ENCODE results near the gene SIGLEC1.

SIGLEC1 gene

DNA sequence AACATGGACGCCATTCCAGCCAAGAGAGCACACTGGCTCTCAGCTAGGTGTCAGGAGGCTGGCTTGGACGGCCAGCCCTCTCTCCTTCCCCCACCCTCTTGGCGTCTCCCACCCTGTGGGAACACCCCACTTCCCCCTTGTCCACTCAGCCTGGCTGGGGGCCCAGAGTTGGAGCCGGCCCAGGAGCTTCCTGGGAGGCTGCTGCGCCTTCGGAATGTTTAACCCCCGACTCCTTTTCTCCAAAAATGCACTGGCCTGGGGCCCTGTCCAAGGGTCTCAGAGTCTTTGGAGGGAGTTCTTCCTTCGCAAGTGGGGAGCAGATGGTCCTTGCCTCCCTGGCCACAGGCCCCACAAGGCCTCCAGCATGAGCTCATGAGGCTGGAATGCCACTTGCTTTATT is 34.7 kb downstream of the SIGLEC1 start:
- H3K4me3 ChIP-seq (ENCODE audit: low read depth, low read length), result no peak overlapping the region

DNA sequence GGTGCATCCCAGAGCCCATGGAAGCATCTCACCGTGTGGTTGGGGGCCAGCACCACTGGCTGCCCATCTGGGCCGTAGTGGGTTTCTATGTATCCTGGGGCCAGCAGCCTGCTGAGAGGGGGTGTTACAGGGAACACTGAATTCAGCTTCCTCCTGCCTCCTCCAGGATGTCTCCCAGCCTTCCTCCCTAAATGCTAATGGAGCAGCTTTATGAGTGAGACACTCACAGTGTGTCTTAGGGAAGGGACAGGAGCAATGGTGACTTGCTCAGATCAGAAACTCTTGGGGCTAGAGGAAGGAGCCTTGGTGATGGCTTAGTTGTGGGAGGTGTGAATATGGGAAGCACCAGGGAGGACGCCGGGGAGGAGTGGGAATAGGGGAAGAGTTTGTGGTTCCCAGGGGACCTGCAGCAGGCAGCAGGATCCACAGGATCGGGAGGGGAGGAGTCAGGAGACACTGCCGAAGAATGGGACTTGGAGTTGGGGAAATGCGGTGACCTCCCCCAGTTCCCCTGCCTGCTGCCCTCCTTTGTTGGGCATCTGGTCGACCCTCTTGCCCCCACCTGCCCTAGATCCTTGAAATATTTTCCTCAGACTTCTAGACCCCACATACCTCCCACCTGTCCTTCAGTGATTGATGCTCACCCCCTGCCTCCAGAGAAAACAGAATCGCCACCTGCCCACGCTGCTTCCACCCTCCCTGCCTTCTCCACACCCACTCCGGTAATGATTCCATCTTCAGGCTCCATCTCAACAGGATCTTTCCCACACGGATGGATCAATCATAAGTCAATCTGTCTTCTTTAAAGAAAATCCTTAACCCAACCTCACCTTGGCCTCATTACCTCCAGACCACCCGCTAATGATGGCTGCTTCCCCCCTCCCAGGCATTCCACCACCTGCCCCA is 37.2 kb downstream of the SIGLEC1 start:
- Histone ChIP-seq H3K27ac (ENCODE audit: low read depth, low read length) (no peak overlapping the region), H3K9ac (ENCODE audit: low read depth, low read length) (no peak overlapping the region), H3K36me3 (ENCODE audit: control insufficient read depth, insufficient read depth, low read length) (no peaks in the 10 kb centered on the region), H3K9me3 (ENCODE audit: control insufficient read depth, insufficient read depth, low read length) (no peaks in the 10 kb centered on the region), H3K4me1 (ENCODE audit: control insufficient read depth, insufficient read depth, low read length) (0 out of 2 replicates have a peak, but pooled peaks cover 1% of the 10 kb centered on the region), H3K27me3 (ENCODE audit: control insufficient read depth, insufficient read depth, low read length) (peaks cover 34% of the 10 kb centered on the region), H3K4me3 (ENCODE audit: low read depth, low read length) (no peak overlapping the region)

More for the DNA sequence above, 34.7 kb downstream of the SIGLEC1 start:
- Histone ChIP-seq H3K9ac (ENCODE audit: low read depth, low read length) (no peak overlapping the region), H3K27ac (ENCODE audit: low read depth, low read length) (no peak overlapping the region), H3K9me3 (ENCODE audit: control insufficient read depth, insufficient read depth, low read length) (no peaks in the 10 kb centered on the region), H3K36me3 (ENCODE audit: control insufficient read depth, insufficient read depth, low read length) (no peaks in the 10 kb centered on the region), H3K27me3 (ENCODE audit: control insufficient read depth, insufficient read depth, low read length) (peaks cover 36% of the 10 kb centered on the region), H3K4me1 (ENCODE audit: control insufficient read depth, insufficient read depth, low read length) (peaks cover 13% of the 10 kb centered on the region)

DNA sequence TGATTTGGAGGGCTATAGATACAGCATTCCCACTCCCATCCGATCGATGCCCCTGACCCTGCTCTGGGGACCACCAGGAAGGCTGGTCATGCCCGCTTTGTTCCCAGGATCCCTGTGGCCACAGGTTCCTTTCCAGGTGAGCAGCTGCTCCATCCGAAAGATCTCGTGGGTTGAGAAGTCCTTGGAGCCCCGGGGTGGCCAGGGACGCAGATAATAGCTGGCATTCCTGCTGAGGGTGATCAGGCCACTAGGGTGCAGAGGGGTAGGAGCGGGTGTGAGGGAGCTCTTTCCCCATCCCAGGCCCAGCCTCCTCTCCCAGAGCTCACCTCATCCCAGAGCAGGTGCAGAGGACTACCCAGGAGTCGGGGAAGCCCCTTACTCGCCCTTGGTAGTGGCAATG is 38.0 kb downstream of the SIGLEC1 start:
- no peaks in the 10 kb centered on the region for H3K4me1 ChIP-seq (ENCODE audit: control insufficient read depth, insufficient read depth, low read length)

DNA sequence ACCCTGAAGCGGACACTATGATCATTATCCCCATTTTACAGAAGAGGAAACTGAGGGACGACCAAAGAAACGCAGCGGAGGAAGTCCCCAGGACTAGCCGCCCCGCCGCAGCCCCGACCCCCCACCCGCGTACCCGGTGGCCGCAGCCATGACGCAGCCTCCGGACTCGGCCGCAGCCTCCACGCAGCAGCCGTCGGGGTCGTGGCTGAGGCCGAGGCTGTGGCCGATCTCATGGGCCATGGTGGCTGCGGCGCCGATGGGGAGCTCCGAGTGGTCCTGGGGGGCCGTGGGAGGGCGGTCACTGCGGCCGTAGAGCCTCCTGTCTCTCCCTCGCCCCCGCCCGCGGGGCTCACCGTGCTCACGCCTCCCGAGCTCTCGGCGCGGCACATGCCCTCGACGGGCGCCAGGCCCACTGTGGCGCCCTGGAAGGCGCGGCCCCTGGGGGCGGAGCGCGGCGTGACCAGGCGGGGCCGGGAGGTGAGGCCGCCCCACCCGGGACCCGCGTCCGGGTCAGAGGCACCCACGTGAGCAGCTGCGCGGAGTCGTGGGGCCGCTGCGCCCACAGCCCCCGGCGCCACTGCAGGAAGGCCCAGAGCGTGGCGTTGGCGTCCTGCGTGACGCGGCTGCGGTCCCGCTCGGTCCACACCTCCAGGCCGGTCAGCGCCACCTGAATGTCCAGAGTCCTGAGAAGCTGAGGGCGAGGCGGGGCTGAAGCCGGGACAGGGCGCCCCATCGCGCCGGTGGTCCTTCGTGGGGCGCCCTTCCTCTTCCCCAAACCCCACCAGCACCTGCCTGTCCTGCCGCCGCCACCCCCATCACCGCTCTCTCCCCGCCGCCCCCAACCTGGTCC is 39.0 kb downstream of the SIGLEC1 start:
- Histone ChIP-seq H3K4me3 (ENCODE audit: low read depth, low read length) (no peak overlapping the region), H3K36me3 (ENCODE audit: control insufficient read depth, insufficient read depth, low read length) (no peaks in the 10 kb centered on the region), H3K9ac (ENCODE audit: low read depth, low read length) (no peak overlapping the region), H3K27me3 (ENCODE audit: control insufficient read depth, insufficient read depth, low read length) (peaks cover 36% of the 10 kb centered on the region), H3K9me3 (ENCODE audit: control insufficient read depth, insufficient read depth, low read length) (no peaks in the 10 kb centered on the region), H3K4me1 (ENCODE audit: control insufficient read depth, insufficient read depth, low read length) (no peaks in the 10 kb centered on the region), H3K27ac (ENCODE audit: low read depth, low read length) (no peak overlapping the region)

More for the DNA sequence above, 38.0 kb downstream of the SIGLEC1 start:
- H3K4me3 ChIP-seq (ENCODE audit: low read depth, low read length), result no peak overlapping the region
- no peak overlapping the region for H3K9ac ChIP-seq (ENCODE audit: low read depth, low read length)
- no peak overlapping the region for H3K27ac ChIP-seq (ENCODE audit: low read depth, low read length)
- H3K27me3 ChIP-seq (ENCODE audit: control insufficient read depth, insufficient read depth, low read length), result peaks cover 34% of the 10 kb centered on the region
- H3K36me3 ChIP-seq (ENCODE audit: control insufficient read depth, insufficient read depth, low read length), result no peaks in the 10 kb centered on the region
- H3K9me3 ChIP-seq (ENCODE audit: control insufficient read depth, insufficient read depth, low read length), result no peaks in the 10 kb centered on the region

DNA sequence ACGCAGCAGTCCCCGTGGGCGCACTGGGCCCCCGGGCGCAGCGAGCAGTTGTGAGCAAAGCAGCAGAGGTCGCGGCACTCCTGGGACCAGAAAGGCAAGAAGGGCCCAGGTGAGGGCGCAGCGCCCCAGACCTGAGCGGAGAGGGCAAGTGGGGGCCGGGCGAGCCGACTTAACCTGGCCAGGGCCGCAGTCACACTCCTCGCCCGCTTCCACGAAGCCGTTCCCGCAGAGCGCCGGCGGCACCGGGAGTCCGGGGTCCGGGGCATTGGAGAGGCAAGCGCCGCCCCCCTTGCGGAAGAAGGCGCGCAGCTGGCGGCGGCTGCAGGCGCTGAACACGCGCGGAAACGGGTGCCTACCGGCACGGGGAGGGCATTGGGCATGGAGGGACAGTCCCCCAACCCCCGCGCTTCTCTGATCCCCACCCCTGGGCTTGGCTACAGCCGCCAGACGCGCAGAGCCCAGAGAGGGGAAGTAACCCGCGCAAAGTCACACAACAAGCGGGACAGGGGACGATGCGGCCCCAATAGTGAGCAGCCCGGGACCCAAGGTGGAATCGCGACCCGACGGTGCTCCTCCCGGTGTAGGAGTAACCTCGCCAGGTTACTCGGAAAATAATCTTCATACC is 39.7 kb downstream of the SIGLEC1 start:
- no peak overlapping the region for H3K27ac ChIP-seq (ENCODE audit: low read depth, low read length)
- H3K4me1 ChIP-seq (ENCODE audit: control insufficient read depth, insufficient read depth, low read length), result no peaks in the 10 kb centered on the region
- no peaks in the 10 kb centered on the region for H3K36me3 ChIP-seq (ENCODE audit: control insufficient read depth, insufficient read depth, low read length)
- peak overlapping the region; percentile 35; the same call in 1 of the 2 replicates for H3K4me3 ChIP-seq (ENCODE audit: low read depth, low read length)
- no peak overlapping the region for H3K9ac ChIP-seq (ENCODE audit: low read depth, low read length)
- peaks cover 37% of the 10 kb centered on the region for H3K27me3 ChIP-seq (ENCODE audit: control insufficient read depth, insufficient read depth, low read length)
- H3K9me3 ChIP-seq (ENCODE audit: control insufficient read depth, insufficient read depth, low read length), result no peaks in the 10 kb centered on the region

DNA sequence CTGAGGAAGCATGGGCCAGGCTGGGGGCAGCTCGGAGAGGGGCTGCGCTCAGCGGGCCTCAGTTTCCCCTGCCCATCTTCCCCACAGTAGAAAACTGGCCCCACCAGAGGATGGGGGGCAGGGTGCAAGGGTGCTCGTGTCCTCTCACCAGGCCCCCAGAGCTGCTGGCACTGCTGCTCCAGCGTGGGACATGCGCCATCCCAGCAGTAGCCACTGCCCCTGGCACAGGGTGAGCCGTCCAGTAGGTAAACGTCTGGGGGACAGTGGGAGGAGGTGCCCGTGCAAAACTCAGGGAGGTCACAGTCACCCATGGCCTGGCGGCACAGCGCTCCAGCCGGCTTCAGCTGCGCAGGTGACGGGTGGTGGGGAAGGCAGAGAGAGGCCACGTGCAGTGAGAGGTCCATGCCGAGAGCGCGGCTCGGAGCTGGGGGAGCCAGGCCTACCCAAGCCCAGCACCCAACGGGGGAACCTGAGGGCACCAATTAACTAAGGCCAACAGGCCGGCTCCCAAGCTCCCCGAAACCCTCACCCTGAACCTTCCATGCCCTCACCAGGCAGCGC is 40.3 kb downstream of the SIGLEC1 start:
- no peaks in the 10 kb centered on the region for H3K36me3 ChIP-seq (ENCODE audit: control insufficient read depth, insufficient read depth, low read length)
- peaks cover 2% of the 10 kb centered on the region; the same call in 1 of the 2 replicates for H3K4me1 ChIP-seq (ENCODE audit: control insufficient read depth, insufficient read depth, low read length)
- peaks cover 37% of the 10 kb centered on the region for H3K27me3 ChIP-seq (ENCODE audit: control insufficient read depth, insufficient read depth, low read length)

DNA sequence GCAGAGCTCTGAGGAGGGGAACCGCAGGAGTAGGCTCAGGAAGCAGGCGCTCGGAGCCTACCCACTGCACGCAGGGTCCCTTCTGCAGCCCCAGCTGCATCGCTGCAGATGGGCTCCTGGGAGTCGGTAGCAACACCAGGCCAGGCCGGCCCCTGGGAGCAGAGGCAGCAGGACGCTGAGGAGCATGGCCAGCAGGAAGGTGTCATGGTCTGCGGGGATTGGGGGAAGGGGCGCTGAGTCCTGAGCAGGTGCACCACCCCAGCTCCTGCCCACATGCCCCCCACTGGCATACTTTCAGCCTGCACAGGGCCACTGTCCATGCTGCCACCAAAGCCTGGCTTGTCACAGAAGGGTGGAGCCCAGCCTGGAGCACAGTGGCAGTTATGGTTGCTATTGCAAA is 41.5 kb downstream of the SIGLEC1 start:
- H3K36me3 ChIP-seq (ENCODE audit: control insufficient read depth, insufficient read depth, low read length), result no peaks in the 10 kb centered on the region
- peaks cover 3% of the 10 kb centered on the region; the same call in 1 of the 2 replicates for H3K4me1 ChIP-seq (ENCODE audit: control insufficient read depth, insufficient read depth, low read length)
- no peaks in the 10 kb centered on the region for H3K9me3 ChIP-seq (ENCODE audit: control insufficient read depth, insufficient read depth, low read length)
- no peak overlapping the region for H3K9ac ChIP-seq (ENCODE audit: low read depth, low read length)
- peaks cover 37% of the 10 kb centered on the region for H3K27me3 ChIP-seq (ENCODE audit: control insufficient read depth, insufficient read depth, low read length)
- H3K4me3 ChIP-seq (ENCODE audit: low read depth, low read length), result no peak overlapping the region
- H3K27ac ChIP-seq (ENCODE audit: low read depth, low read length), result no peak overlapping the region

More for the DNA sequence above, 40.3 kb downstream of the SIGLEC1 start:
- H3K27ac ChIP-seq (ENCODE audit: low read depth, low read length), result no peak overlapping the region
- H3K4me3 ChIP-seq (ENCODE audit: low read depth, low read length), result peak overlapping the region; percentile 35; the same call in 1 of the 2 replicates
- no peak overlapping the region for H3K9ac ChIP-seq (ENCODE audit: low read depth, low read length)
- H3K9me3 ChIP-seq (ENCODE audit: control insufficient read depth, insufficient read depth, low read length), result no peaks in the 10 kb centered on the region

DNA sequence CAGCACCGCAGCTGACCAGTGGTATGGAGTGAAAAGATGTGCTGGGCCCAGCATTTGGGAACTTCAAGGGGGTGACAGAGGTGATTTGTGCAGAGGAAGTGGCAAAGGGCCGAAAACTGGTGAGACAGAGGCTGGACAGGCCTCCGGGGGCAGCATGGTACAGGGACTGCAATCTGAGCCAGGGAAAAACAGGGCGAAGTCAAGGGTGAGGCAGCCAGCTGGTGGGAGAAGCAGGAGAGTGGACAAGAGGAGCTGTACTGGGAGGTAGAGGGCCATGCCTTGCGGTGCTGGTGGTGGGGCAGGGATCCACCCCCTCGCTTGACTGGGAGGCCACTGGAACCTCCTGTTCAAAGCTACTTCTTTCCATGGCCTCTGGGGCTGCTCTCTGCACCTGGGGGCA is 41.9 kb downstream of the SIGLEC1 start:
- Histone ChIP-seq H3K9me3 (ENCODE audit: control insufficient read depth, insufficient read depth, low read length) (no peaks in the 10 kb centered on the region), H3K27me3 (ENCODE audit: control insufficient read depth, insufficient read depth, low read length) (peaks cover 37% of the 10 kb centered on the region), H3K9ac (ENCODE audit: low read depth, low read length) (no peak overlapping the region), H3K36me3 (ENCODE audit: control insufficient read depth, insufficient read depth, low read length) (no peaks in the 10 kb centered on the region), H3K27ac (ENCODE audit: low read depth, low read length) (no peak overlapping the region), H3K4me3 (ENCODE audit: low read depth, low read length) (no peak overlapping the region), H3K4me1 (ENCODE audit: control insufficient read depth, insufficient read depth, low read length) (peaks cover 3% of the 10 kb centered on the region; the same call in 1 of the 2 replicates)

DNA sequence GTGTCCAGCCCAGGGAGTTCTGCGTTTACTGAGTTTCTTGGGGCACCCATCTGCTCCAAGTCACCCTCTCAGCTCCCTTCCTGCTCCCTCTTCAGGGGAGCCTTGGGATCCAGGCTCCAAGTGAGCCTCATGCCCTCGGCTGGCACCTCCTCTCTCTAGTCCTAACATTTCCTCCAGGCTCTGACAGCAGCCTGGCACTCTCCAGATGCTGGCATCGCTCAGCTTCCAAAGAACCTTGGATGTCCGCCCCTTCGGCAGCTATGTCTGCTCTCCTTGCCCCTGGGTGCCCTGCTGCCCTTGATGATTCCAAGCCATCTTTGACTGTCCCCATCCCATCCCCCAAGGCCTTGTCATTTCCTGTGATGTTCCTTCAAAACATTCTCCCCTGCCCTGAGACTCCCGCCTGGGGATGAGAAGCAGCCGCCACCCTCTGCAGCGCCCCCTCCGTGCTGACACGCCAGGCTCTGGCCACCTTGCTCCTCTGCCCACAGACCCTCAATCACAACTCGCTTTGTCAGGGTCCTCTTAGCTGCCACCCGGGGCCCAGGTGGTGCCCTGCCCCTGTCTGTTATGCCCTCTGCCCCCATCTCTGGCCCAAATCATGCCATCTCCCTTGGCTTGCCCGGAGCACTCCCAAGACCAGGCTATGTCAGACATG is 42.6 kb downstream of the SIGLEC1 start:
- H3K36me3 ChIP-seq (ENCODE audit: control insufficient read depth, insufficient read depth, low read length), result no peaks in the 10 kb centered on the region
- no peak overlapping the region for H3K9ac ChIP-seq (ENCODE audit: low read depth, low read length)
- H3K27me3 ChIP-seq (ENCODE audit: control insufficient read depth, insufficient read depth, low read length), result peaks cover 33% of the 10 kb centered on the region
- H3K4me3 ChIP-seq (ENCODE audit: low read depth, low read length), result no peak overlapping the region
- no peaks in the 10 kb centered on the region for H3K9me3 ChIP-seq (ENCODE audit: control insufficient read depth, insufficient read depth, low read length)
- H3K4me1 ChIP-seq (ENCODE audit: control insufficient read depth, insufficient read depth, low read length), result peaks cover 3% of the 10 kb centered on the region; the same call in 1 of the 2 replicates
- no peak overlapping the region for H3K27ac ChIP-seq (ENCODE audit: low read depth, low read length)

DNA sequence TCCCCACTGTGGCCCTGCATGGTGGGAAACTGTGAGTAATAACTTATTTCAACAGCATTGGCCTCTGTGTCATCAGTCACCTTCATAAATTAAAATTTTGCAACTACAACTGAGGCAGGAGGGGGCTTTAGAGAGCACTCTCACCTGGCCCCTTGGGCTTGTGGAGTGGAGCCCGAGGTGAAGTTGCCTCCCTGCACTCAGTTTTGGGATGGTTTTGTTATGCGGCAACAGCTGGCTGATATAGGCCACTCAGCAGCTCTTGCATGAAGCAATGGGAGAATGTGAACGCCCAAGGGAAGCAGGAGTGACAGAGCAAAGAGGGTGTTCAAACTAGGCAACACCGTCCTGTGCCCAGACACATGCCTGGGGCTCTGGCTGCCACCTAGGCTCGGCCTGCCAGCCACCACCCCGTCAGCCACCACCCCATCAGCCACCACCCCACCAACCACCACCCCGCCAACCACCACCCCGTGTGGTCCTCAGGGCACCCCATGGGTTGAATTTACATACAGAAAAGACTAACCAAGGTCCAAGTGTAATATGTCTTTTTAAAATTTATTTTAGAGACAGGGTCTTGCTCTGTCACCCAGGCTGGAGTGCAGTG is 44.9 kb downstream of the SIGLEC1 start:
- no peaks in the 10 kb centered on the region for H3K36me3 ChIP-seq (ENCODE audit: control insufficient read depth, insufficient read depth, low read length)
- H3K4me1 ChIP-seq (ENCODE audit: control insufficient read depth, insufficient read depth, low read length), result peaks cover 3% of the 10 kb centered on the region; the same call in 1 of the 2 replicates
- H3K9me3 ChIP-seq (ENCODE audit: control insufficient read depth, insufficient read depth, low read length), result no peaks in the 10 kb centered on the region
- H3K27me3 ChIP-seq (ENCODE audit: control insufficient read depth, insufficient read depth, low read length), result peaks cover 37% of the 10 kb centered on the region
- no peak overlapping the region for H3K27ac ChIP-seq (ENCODE audit: low read depth, low read length)
- H3K9ac ChIP-seq (ENCODE audit: low read depth, low read length), result no peak overlapping the region
- H3K4me3 ChIP-seq (ENCODE audit: low read depth, low read length), result no peak overlapping the region

Data from HUES48 (cell line).